Measurements from ENCODE around the gene THBS2.
A peak's percentile ranks its signal among the peaks of the same experiment; 100 is the strongest.
"Not testable (repeated sequence)": the region's sequence is repeated elsewhere in the genome, so short reads cannot be mapped to it uniquely, and the experiment has no call there.

The THBS2 gene

DNA sequence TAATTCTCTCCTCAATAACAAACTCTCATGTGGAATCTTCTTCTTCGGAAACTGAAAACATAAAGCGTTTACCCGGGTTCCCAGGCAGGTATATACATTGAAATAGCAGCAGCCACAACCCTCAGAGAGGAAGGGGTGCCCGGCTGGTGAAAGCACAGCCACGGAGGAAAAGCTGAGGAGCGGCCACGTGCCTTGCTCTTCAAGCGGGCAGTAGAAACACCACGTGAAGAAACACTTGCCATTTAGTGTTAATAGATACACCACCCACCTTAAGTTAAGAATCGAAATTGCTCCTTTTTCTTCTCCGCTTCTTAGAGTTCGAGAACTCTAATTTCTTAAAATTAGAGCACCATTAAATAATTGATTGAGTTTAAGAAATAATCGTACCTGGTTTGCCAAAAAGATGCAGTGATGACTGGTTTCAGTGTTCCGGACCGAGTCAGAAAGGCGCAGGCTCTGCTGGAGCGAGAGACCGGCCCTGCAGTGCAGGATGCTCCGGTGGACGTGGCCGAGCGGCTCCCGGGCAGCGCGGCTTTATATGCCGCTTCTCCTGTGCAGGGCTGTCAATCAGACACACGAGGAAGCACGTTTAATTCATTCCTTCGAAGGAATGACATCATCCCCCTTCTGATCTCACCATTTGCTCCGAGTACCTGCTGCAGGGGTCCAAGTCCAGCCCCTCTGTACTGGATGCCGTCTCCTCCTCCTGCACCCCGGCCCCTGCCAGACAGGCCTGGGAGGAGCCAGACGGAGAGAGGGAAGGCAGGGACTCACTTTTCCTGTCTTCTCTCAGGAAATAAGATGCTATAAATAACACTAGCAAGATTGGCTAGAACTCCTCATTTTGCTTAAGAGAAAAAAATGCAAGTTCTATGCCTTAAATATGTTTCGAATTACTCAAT, at the start of gene THBS2:
THBS2 (minus strand) TSS at position 510 of the 902 bp plus-strand sequence. CDS start 3,062 bp downstream, outside the sequence.
- H3K4me3 ChIP-seq (ENCODE audit: low read length), result peak within 1 kb of the TSS; percentile 69
- H3K27me3 ChIP-seq (ENCODE audit: insufficient read depth, low read length), result peaks cover 43% of the 10 kb centered on the region
- peak within 1 kb of the TSS; percentile 60; the same call in 1 of the 2 replicates for H3K9ac ChIP-seq (ENCODE audit: low read depth, low read length)
- H3K9me3 ChIP-seq (ENCODE audit: insufficient read depth, low read depth, low read length), result no peaks in the 10 kb centered on the region
- H3K4me1 ChIP-seq (ENCODE audit: insufficient read depth, low read length), result peaks cover 24% of the 10 kb centered on the region
- no peaks in the 10 kb centered on the region for H3K36me3 ChIP-seq (ENCODE audit: insufficient read depth, low read depth, low read length)
- H3K27ac ChIP-seq (ENCODE audit: low read length), result no peak within 1 kb of the TSS

DNA sequence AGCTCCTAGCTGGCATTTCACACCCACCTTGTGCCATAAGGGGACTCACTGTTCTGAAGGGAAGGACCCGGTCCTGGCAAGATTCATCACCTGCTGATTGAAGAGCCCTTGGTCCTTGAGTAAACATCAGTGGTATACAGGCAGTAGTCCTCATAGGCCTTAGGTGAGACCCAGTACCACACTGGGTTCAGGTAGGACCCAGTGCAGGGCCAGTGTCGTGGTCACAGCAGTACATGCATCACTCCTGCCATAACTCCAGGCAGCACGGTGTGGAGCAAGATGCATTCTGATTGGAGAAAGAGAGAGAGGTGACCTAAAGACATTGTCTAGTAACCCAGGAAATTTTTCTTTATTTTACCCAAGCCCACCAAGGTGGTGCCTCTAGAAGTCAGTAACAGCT, 49.1 kb upstream of the THBS2 start:
- H3K9me3 ChIP-seq (ENCODE audit: insufficient read depth, low read depth, low read length), result no peaks in the 10 kb centered on the region; the same call in 1 of the 2 replicates

DNA sequence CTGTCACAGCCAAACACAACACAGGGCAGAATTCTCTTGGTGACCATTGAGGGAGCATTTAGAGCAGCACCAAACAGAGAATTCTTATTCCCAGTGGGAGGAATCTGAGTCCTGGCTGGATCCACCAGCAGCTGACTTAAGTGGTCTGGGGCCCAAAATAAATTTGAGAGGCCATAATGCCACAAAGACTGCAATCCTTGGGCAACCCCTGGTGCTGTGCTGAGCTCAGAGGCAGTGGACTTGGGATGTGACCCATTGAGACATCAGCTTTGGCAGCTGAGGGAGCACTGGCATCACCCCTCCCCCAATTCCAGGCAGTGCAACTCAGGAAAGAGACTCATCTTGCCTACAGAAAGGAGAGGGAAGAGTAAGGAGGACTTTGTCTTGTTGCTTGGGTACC, 48.6 kb upstream of the THBS2 start:
- Histone ChIP-seq H3K4me1 (ENCODE audit: insufficient read depth, low read length) (no peaks in the 10 kb centered on the region), H3K36me3 (ENCODE audit: insufficient read depth, low read depth, low read length) (no peaks in the 10 kb centered on the region), H3K27me3 (ENCODE audit: insufficient read depth, low read length) (no peaks in the 10 kb centered on the region), H3K9ac (ENCODE audit: low read depth, low read length) (no peak overlapping the region), H3K27ac (ENCODE audit: low read length) (no peak overlapping the region), H3K9me3 (ENCODE audit: insufficient read depth, low read depth, low read length) (no peaks in the 10 kb centered on the region; the same call in 1 of the 2 replicates), H3K4me3 (ENCODE audit: low read length) (no peak overlapping the region)

More for the DNA sequence above, 49.1 kb upstream of the THBS2 start:
- Histone ChIP-seq H3K9ac (ENCODE audit: low read depth, low read length) (no peak overlapping the region), H3K4me3 (ENCODE audit: low read length) (no peak overlapping the region), H3K4me1 (ENCODE audit: insufficient read depth, low read length) (no peaks in the 10 kb centered on the region), H3K36me3 (ENCODE audit: insufficient read depth, low read depth, low read length) (no peaks in the 10 kb centered on the region), H3K27me3 (ENCODE audit: insufficient read depth, low read length) (no peaks in the 10 kb centered on the region), H3K27ac (ENCODE audit: low read length) (no peak overlapping the region)

DNA sequence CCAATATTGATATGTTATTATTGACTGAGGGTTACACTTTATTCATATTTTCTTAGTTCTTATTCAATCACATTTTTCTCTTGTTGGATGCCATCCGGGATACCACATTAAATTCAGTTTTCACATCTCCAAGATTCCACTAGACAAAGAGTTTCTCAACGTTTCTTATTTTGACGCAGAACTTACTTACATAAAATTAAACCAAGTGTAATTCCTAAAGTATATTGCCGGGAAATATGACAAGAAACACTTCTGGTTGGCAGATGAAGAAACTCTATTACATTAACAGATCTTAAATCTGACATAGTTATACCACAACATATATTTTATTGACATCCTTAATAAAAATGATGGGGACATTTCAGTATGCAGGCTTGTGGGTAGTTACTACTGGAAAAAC, 47.3 kb upstream of the THBS2 start:
- Histone ChIP-seq H3K9me3 (ENCODE audit: insufficient read depth, low read depth, low read length) (no peaks in the 10 kb centered on the region; the same call in 1 of the 2 replicates), H3K36me3 (ENCODE audit: insufficient read depth, low read depth, low read length) (no peaks in the 10 kb centered on the region), H3K27ac (ENCODE audit: low read length) (no peak overlapping the region), H3K9ac (ENCODE audit: low read depth, low read length) (no peak overlapping the region), H3K4me3 (ENCODE audit: low read length) (no peak overlapping the region), H3K27me3 (ENCODE audit: insufficient read depth, low read length) (no peaks in the 10 kb centered on the region), H3K4me1 (ENCODE audit: insufficient read depth, low read length) (no peaks in the 10 kb centered on the region)

DNA sequence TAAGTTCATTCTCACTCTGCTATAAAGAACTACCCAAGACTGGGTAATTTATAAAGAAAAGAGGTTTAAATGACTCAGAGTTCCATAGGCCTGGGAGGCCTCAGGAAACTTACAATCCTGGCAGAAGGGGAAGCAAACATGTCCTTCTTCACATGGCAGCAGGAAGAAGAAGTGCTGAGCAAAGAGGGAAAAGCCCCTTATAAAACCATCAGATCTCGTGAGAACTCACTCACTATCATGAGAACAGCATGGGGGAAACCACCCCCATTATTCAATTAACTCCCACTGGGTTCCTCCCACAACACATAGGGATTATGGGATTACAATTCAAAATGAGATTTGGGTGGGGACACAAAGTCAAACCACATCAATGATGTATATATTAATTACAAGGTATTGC, 45.0 kb upstream of the THBS2 start:
- not testable (repeated sequence) for H3K4me3 ChIP-seq (ENCODE audit: low read length); H3K4me1 ChIP-seq (ENCODE audit: insufficient read depth, low read length); H3K27me3 ChIP-seq (ENCODE audit: insufficient read depth, low read length); H3K27ac ChIP-seq (ENCODE audit: low read length); H3K9me3 ChIP-seq (ENCODE audit: insufficient read depth, low read depth, low read length); H3K9ac ChIP-seq (ENCODE audit: low read depth, low read length); H3K36me3 ChIP-seq (ENCODE audit: insufficient read depth, low read depth, low read length)

DNA sequence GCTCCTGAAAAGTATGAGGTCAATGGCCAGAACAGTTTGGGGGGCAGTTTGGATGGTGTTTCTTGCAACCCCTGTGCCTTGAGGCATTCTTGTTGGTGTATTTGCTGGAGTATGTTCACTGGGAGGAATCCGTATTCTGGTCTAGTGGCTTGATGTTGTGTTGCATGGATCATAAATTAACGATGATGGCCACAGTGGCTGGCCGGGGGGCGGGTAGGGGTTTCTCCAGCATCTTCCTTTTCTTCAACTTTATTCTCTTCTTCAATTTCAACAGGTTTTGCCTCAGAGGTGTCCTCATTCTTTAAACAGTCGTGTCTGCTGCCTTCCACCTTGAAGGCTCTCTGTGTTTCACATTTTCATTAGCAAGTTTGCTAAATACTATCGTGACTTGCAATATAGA, 43.0 kb upstream of the THBS2 start:
- H3K9me3 ChIP-seq (ENCODE audit: insufficient read depth, low read depth, low read length), result no peaks in the 10 kb centered on the region; the same call in 1 of the 2 replicates
- no peaks in the 10 kb centered on the region for H3K36me3 ChIP-seq (ENCODE audit: insufficient read depth, low read depth, low read length)
- peaks cover 4% of the 10 kb centered on the region for H3K4me1 ChIP-seq (ENCODE audit: insufficient read depth, low read length)
- H3K27ac ChIP-seq (ENCODE audit: low read length), result no peak overlapping the region
- no peak overlapping the region for H3K4me3 ChIP-seq (ENCODE audit: low read length)
- H3K9ac ChIP-seq (ENCODE audit: low read depth, low read length), result no peak overlapping the region
- no peaks in the 10 kb centered on the region for H3K27me3 ChIP-seq (ENCODE audit: insufficient read depth, low read length)

DNA sequence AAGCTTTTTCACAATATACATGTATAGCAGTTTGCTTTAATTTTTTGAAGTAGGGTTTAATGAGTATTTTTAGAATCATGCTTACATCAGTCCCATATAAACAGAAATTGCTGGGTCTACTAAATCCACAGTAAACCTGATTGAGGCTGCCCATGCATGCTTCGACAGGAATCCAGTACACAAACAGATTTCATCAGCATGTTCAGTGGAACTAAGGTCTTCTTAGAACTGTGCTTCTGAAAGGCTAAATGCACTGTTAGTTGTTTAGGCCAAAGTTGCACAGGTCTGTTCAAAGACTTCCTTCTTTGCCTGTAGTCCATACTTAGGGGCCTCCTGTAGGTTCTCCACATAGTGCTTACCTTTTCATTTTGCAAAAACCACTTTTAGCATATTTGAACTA, 42.5 kb upstream of the THBS2 start:
- Histone ChIP-seq H3K27ac (ENCODE audit: low read length) (no peak overlapping the region), H3K4me3 (ENCODE audit: low read length) (no peak overlapping the region), H3K4me1 (ENCODE audit: insufficient read depth, low read length) (peaks cover 4% of the 10 kb centered on the region), H3K9me3 (ENCODE audit: insufficient read depth, low read depth, low read length) (no peaks in the 10 kb centered on the region; the same call in 1 of the 2 replicates), H3K9ac (ENCODE audit: low read depth, low read length) (no peak overlapping the region), H3K36me3 (ENCODE audit: insufficient read depth, low read depth, low read length) (no peaks in the 10 kb centered on the region), H3K27me3 (ENCODE audit: insufficient read depth, low read length) (no peaks in the 10 kb centered on the region)

- Histone ChIP-seq H3K27me3 (ENCODE audit: insufficient read depth, low read length) (no peaks in the 10 kb centered on the region), H3K4me3 (ENCODE audit: low read length) (no peak overlapping the region), H3K9me3 (ENCODE audit: insufficient read depth, low read depth, low read length) (no peaks in the 10 kb centered on the region), H3K4me1 (ENCODE audit: insufficient read depth, low read length) (peaks cover 4% of the 10 kb centered on the region), H3K9ac (ENCODE audit: low read depth, low read length) (no peak overlapping the region), H3K27ac (ENCODE audit: low read length) (no peak overlapping the region), H3K36me3 (ENCODE audit: insufficient read depth, low read depth, low read length) (no peaks in the 10 kb centered on the region)
Measured at GRCh38 chr6:169293196-169293595, 39.5 kb upstream of the THBS2 start.

- Histone ChIP-seq H3K9me3 (ENCODE audit: insufficient read depth, low read depth, low read length) (no peaks in the 10 kb centered on the region), H3K36me3 (ENCODE audit: insufficient read depth, low read depth, low read length) (no peaks in the 10 kb centered on the region), H3K27me3 (ENCODE audit: insufficient read depth, low read length) (no peaks in the 10 kb centered on the region), H3K4me3 (ENCODE audit: low read length) (no peak overlapping the region), H3K27ac (ENCODE audit: low read length) (no peak overlapping the region), H3K9ac (ENCODE audit: low read depth, low read length) (no peak overlapping the region), H3K4me1 (ENCODE audit: insufficient read depth, low read length) (peaks cover 4% of the 10 kb centered on the region)
Measured at GRCh38 chr6:169292338-169293124, 38.9 kb upstream of the THBS2 start.

GRCh38 chr6:169291646-169292337, 38.1 kb upstream of the THBS2 start:
- Histone ChIP-seq H3K4me3 (ENCODE audit: low read length) (no peak overlapping the region), H3K27ac (ENCODE audit: low read length) (no peak overlapping the region), H3K27me3 (ENCODE audit: insufficient read depth, low read length) (no peaks in the 10 kb centered on the region), H3K9ac (ENCODE audit: low read depth, low read length) (no peak overlapping the region), H3K9me3 (ENCODE audit: insufficient read depth, low read depth, low read length) (no peaks in the 10 kb centered on the region), H3K36me3 (ENCODE audit: insufficient read depth, low read depth, low read length) (no peaks in the 10 kb centered on the region), H3K4me1 (ENCODE audit: insufficient read depth, low read length) (peaks cover 4% of the 10 kb centered on the region)

GRCh38 chr6:169291148-169291547, 37.5 kb upstream of the THBS2 start:
- no peak overlapping the region for H3K4me3 ChIP-seq (ENCODE audit: low read length)
- H3K36me3 ChIP-seq (ENCODE audit: insufficient read depth, low read depth, low read length), result no peaks in the 10 kb centered on the region
- peaks cover 4% of the 10 kb centered on the region for H3K4me1 ChIP-seq (ENCODE audit: insufficient read depth, low read length)
- no peak overlapping the region for H3K27ac ChIP-seq (ENCODE audit: low read length)
- H3K27me3 ChIP-seq (ENCODE audit: insufficient read depth, low read length), result no peaks in the 10 kb centered on the region
- H3K9ac ChIP-seq (ENCODE audit: low read depth, low read length), result no peak overlapping the region
- H3K9me3 ChIP-seq (ENCODE audit: insufficient read depth, low read depth, low read length), result no peaks in the 10 kb centered on the region
